Thyroid gland (tissue), 4 donors: ENCODE measurements around the gene P2RX3. TPM values are rescaled to one million over a fixed set of nuclear protein-coding genes. Genes with fewer than 3 reads are reported as not detected.

Experiments
- DNase-seq, 2 donors: peaks; one replicate each; pipeline ENCODE4 v3.0.0-alpha.2; 2019
- H3K27ac ChIP-seq, 3 donors: fragments of 200-600 bp; sonication (generic); 1 replicate in 2 of 3; 2 replicates in 1 of 3; pipeline ENCODE4 v1.5.1; 2016 to 2019; ENCODE audit warnings: mild to moderate bottlenecking in 1 of 3, moderate library complexity in 1 of 3
- H3K27me3 ChIP-seq: fragments of 200-600 bp; sonication (generic); one replicate; pipeline ENCODE4 v1.5.1; 2019
- H3K36me3 ChIP-seq, 2 donors: fragments of 200-600 bp; sonication (generic); one replicate each; pipeline ENCODE4 v1.5.1; 2016 to 2019
- H3K4me1 ChIP-seq, 2 donors: fragments of 200-600 bp; sonication (generic); one replicate each; pipeline ENCODE4 v1.5.1; 2017 to 2019
- H3K4me3 ChIP-seq, 3 donors: fragments of 200-600 bp; sonication (generic); replicated peaks in 1 of 3; 1 replicate in 2 of 3; 2 replicates in 1 of 3; pipeline ENCODE4 v1.5.1; 2016; ENCODE audit warnings: mild to moderate bottlenecking in 1 of 3
- H3K9me3 ChIP-seq: fragments of 200-600 bp; sonication (generic); one replicate; pipeline ENCODE4 v1.5.1; 2017
- CTCF ChIP-seq, 6 experiments: fragments of 200-600 bp in 3 of 6; fragments of 450-650 bp in 3 of 6; sonication (generic) in 3 of 6; IDR thresholded peaks; one replicate each; pipeline ENCODE4 v1.5.1; 2016 to 2019; ENCODE audit warnings: antibody characterized with exemption in 6 of 6, mild to moderate bottlenecking in 2 of 6, inconsistent platforms in 1 of 6, moderate library complexity in 1 of 6
- POLR2A ChIP-seq, 2 donors: fragments of 450-650 bp; IDR thresholded peaks; one replicate each; pipeline ENCODE4 v1.6.1; 2017; ENCODE audit warnings: antibody characterized with exemption in 2 of 2, mild to moderate bottlenecking in 2 of 2, moderate library complexity in 1 of 2
- WGBS, 2 donors: methylation state at CpG; one replicate each; pipeline ENCODE4 v1.1.5; 2017; 5-methylcytosine and 5-hydroxymethylcytosine counted together
- intact Hi-C: fragments of 100-400 bp; cut with DNase I; formaldehyde crosslinking; loops from one replicate; pipeline ENCODE4 v1.15.1; 2023
- total RNA-seq, 4 donors: library from RNA; depleted of rRNA; stranded (reverse); fragments of >200 nt; gene quantifications; one replicate each; pipeline ENCODE4 v1.2.3, GENCODE V29; 2016

Gene P2RX3
- total RNA-seq, 4 donors from 2014 or later, result not detected

DNA sequence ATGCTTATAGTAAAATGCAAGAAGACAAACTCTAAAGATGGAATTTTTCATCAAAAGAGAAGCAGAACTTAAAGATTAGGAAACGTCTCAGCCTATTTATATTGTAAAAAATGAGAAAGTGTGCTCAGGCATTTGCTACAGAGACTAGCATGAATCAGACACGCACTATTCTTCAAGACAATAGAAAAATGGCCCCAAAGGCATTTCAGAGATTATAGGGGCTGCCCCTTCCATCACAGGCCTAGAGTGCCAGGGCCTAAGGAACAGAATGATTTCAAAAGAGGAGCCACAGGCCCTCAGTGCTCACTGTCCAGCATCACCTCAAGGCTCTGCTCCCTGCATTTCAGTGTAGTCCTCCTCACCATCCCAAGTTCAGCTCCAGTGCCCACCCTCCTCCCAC lies 40.9 kb upstream of the P2RX3 start:
- intact Hi-C loops, result no loop called here
- TF ChIP-seq POLR2A (IDR thresholded peaks at IDR 0.05) (no peak), CTCF (IDR thresholded peaks at IDR 0.05) (no peak)
- peaks cover 36 to 38% of the 10 kb centered on the region in 2 donors for H3K36me3 ChIP-seq
- H3K4me3 ChIP-seq, result no peak overlapping the region
- H3K9me3 ChIP-seq, result no peaks in the 10 kb centered on the region
- peaks cover 13 to 26% of the 10 kb centered on the region in 2 donors for H3K4me1 ChIP-seq
- H3K27me3 ChIP-seq, result no peaks in the 10 kb centered on the region
- DNase-seq, result no peak
- WGBS, 2 donors, result 87% methylated on average over 2 of the region's 2 CpGs
- H3K27ac ChIP-seq, result no peak overlapping the region

DNA sequence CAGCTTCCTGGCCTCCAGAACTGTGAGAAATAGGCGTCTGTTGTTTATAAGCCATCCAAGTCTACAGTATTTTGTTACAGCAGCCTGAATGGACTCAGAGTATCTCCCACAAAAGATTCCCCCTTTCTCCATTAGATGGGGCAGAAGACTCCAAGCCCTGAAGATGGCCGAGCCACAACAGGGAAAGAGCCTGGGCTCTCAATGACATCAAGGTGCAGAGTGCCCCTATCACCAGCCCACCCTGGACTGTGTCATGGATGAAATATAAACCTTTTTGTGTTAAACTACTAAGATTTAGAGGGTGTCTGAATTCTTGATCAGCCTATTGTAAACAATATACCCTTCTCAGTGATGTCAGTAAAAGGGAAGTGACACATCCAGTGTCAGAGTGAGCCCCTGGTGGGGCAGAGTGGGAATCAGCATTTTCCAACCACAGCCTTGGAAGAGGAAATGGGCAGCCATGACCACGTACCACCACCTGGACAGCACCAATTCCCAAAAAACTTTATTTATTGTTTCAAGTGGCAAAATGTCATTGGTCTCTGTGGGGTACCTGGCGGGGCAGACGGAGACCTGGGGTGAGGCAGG lies 38.9 kb upstream of the P2RX3 start:
- H3K4me1 ChIP-seq, result peaks cover 15 to 20% of the 10 kb centered on the region in 2 donors
- intact Hi-C loops, result no loop called here
- no peak overlapping the region for H3K27ac ChIP-seq
- WGBS, 2 donors, result 96 to 97% methylated on average over 5 of the region's 5 CpGs
- H3K36me3 ChIP-seq, result peaks cover 45 to 49% of the 10 kb centered on the region in 2 donors
- TF ChIP-seq POLR2A (IDR thresholded peaks at IDR 0.05) (no peak), CTCF (IDR thresholded peaks at IDR 0.05) (no peak)
- H3K9me3 ChIP-seq, result no peaks in the 10 kb centered on the region
- H3K4me3 ChIP-seq, result no peak overlapping the region
- H3K27me3 ChIP-seq, result no peaks in the 10 kb centered on the region
- no peak for DNase-seq

GRCh38 chr11:57300785-57301184 lies 37.4 kb upstream of the P2RX3 start:
- no peak for DNase-seq
- Histone ChIP-seq H3K9me3 (no peaks in the 10 kb centered on the region), H3K36me3 (peaks cover 45 to 49% of the 10 kb centered on the region in 2 donors), H3K27me3 (no peaks in the 10 kb centered on the region), H3K27ac (no peak overlapping the region), H3K4me3 (no peak overlapping the region), H3K4me1 (peaks cover 12 to 20% of the 10 kb centered on the region in 2 donors)
- TF ChIP-seq POLR2A (IDR thresholded peaks at IDR 0.05), result no peak
- TF ChIP-seq CTCF (IDR thresholded peaks at IDR 0.05), result no peak
- 97 to 98% methylated on average over 7 to 10 of the region's 10 CpGs for WGBS, 2 donors
- intact Hi-C loops, result no loop called here

GRCh38 chr11:57301711-57302423 lies 36.3 kb upstream of the P2RX3 start:
- WGBS, 2 donors, result 96 to 97% methylated on average over 23 to 25 of the region's 27 CpGs
- H3K9me3 ChIP-seq, result no peaks in the 10 kb centered on the region
- H3K4me1 ChIP-seq, result peaks cover 23 to 30% of the 10 kb centered on the region in 2 donors
- H3K27me3 ChIP-seq, result no peaks in the 10 kb centered on the region
- intact Hi-C loops, result no loop called here
- TF ChIP-seq CTCF (IDR thresholded peaks at IDR 0.05) (no peak), POLR2A (IDR thresholded peaks at IDR 0.05) (no peak)
- H3K27ac ChIP-seq, result no peak overlapping the region
- H3K36me3 ChIP-seq, result peaks cover 45 to 49% of the 10 kb centered on the region in 2 donors
- DNase-seq, result no peak
- no peak overlapping the region for H3K4me3 ChIP-seq

GRCh38 chr11:57302489-57302888 lies 35.7 kb upstream of the P2RX3 start:
- Histone ChIP-seq H3K9me3 (no peaks in the 10 kb centered on the region), H3K27me3 (no peaks in the 10 kb centered on the region), H3K4me3 (no peak overlapping the region), H3K36me3 (peaks cover 45 to 49% of the 10 kb centered on the region in 2 donors), H3K4me1 (peaks cover 24 to 36% of the 10 kb centered on the region in 2 donors), H3K27ac (no peak overlapping the region)
- intact Hi-C loops, result no loop called here
- no peak for DNase-seq
- no peak for TF ChIP-seq CTCF (IDR thresholded peaks at IDR 0.05)
- no peak for TF ChIP-seq POLR2A (IDR thresholded peaks at IDR 0.05)
- WGBS, 2 donors, result 94 to 98% methylated on average over 9 to 13 of the region's 15 CpGs
